Dermis microvascular lymphatic vessel endothelial cell (primary cell): ENCODE data around the gene HSD11B2. TPM values are rescaled to one million over a fixed set of nuclear protein-coding genes. Genes with fewer than 3 reads are reported as not detected.

ENCODE experiments used
- DNase-seq, 2 donors: peaks; one replicate each; pipeline versions ENCODE4 v3.0.0 to v3.0.0-alpha.2; 2010; ENCODE audit warnings: low read depth in 2 of 2
- total RNA-seq: library from RNA; depleted of rRNA; stranded (reverse); fragments of >200 nt; gene quantifications from 2 replicates; pipeline ENCODE4 v1.2.1, GENCODE V29; 2014

HSD11B2 gene
- total RNA-seq, result not detected in 2 replicates

DNA sequence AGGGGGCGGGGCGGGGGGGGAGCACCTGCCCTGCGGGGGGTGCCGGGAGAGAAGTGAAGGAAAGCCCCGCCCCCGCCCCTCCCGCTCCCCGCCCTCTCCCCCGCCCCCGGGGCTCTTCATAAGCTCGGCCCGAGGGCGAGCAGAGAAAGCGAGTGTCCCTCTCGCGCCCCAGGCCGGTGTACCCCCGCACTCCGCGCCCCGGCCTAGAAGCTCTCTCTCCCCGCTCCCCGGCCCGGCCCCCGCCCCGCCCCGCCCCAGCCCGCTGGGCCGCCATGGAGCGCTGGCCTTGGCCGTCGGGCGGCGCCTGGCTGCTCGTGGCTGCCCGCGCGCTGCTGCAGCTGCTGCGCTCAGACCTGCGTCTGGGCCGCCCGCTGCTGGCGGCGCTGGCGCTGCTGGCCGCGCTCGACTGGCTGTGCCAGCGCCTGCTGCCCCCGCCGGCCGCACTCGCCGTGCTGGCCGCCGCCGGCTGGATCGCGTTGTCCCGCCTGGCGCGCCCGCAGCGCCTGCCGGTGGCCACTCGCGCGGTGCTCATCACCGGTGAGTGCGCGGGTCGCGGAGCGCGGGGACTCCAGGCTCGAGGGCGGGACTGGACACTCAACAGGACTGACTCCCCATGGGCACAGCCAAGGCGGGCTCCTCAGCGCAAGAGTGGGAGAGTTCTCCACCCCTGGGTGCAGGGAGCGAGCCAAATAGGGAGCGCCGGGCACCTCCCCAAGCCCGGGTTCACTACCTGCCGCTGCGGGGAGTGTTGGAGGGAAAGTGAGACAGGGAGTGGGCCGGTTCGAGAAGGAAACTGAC is at the start of gene HSD11B2:
HSD11B2 (plus strand) TSS at position 145 of the 798 bp plus-strand sequence; CDS start at position 273, 128 bp downstream.
- peak in 1 of 2 donors; percentile 78 for DNase-seq

DNA sequence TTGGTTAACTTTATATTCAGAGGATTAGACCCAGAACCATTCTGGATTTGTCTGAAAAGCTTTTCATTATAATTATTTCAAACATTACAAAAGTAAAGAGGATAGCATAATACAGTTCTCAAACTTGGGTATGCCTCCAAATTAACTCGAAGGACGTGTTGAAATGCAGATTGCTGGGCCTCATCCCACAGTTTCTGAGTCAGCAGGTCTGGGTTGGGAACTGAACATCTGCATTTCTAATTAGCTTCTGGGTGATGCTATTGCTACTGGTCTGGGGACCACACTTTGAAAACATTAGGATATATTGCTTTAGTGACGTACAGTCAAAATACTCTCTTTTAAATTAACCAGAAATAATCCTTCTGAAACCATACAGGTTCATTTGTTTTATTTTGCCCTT is 47.6 kb upstream of the HSD11B2 start:
- DNase-seq, result no peak

DNA sequence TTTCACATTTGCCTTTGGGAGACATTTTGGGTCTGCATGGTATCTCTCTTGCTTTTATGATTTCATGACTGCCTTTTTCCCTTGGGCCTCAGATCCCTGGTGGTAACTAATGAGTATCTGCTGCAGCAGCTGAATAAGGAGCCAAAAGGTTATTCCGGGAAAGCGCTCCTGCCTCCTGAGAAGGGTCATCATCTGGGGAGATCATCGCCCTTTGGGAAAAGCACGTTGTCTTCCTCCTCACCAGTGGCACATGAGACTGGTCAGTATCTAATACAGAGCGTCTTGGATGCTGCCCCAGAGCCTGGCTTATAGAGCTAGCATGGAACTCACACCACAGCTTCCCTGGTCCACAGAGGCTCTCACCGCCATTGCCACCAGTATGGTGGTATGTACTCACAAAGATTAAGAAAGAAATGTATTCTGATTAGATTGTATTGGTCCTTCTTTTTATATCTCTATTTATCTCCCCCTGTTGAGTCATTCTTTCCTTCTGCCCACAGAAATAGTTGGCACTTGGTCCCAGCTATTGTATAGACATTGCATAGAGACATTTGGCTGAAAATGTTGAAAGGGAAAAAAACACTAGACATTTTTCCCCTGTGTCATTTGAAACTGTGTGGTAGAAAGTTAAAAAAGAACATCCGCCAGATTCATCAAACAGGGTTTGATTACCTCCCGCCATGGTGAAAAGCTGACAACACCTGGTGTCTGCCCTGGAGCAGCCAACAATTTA is 46.0 kb upstream of the HSD11B2 start:
- DNase-seq, result peak; percentile 86

DNA sequence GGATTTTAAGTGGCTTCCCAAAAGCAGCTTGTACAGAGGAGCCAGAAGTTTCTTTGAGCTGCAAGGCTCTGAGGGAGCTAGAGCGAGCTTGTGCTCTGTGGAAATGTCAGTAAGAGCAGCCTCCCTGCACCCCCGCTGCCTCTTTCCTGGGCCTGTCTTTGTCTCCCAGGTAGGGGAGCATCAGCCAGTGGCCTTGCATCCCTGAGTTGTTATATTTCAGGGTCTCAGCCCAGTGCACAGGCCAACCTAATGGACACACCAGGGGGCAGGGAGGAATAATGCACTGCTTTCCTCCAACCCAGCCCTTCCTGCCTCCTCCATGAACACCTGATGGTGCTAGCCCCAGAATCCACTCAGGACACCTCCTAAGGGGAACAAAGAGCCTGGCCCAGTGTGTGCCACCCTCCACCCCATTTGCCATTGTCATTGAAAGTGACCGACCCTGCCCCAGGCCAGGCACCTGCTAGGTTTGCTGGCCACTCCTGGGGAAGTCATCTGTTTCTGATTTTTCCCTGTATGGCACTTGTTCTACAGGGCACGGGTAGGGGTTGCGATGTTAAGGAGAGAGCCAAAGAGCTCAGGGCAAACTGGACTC is 44.0 kb upstream of the HSD11B2 start:
- no peak for DNase-seq

- DNase-seq, result no peak
Observed at GRCh38 chr16:67387479-67388079, 43.3 kb upstream of the HSD11B2 start.

- no peak for DNase-seq
Observed at GRCh38 chr16:67388191-67388590, 42.7 kb upstream of the HSD11B2 start.

DNA sequence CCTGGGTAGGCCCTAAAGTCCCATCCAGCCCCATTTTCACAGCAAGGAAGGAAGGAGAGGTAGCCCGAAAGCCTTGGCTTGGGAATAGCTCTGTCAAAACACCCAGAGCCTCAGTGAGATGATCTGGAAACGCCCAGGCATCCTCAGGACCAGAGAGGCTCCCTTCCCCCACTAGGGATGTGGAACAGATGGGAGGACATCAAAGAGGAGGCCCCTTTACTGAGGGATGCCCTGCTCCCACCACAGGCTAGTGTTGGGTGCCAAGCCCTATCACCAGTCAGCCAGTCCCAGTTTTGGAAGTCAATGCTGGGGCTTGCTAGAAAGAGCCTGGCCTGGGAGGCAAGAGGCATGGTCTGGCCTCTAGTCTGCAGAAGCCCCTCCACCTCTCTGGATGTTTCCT is 42.3 kb upstream of the HSD11B2 start:
- DNase-seq, result no peak

DNA sequence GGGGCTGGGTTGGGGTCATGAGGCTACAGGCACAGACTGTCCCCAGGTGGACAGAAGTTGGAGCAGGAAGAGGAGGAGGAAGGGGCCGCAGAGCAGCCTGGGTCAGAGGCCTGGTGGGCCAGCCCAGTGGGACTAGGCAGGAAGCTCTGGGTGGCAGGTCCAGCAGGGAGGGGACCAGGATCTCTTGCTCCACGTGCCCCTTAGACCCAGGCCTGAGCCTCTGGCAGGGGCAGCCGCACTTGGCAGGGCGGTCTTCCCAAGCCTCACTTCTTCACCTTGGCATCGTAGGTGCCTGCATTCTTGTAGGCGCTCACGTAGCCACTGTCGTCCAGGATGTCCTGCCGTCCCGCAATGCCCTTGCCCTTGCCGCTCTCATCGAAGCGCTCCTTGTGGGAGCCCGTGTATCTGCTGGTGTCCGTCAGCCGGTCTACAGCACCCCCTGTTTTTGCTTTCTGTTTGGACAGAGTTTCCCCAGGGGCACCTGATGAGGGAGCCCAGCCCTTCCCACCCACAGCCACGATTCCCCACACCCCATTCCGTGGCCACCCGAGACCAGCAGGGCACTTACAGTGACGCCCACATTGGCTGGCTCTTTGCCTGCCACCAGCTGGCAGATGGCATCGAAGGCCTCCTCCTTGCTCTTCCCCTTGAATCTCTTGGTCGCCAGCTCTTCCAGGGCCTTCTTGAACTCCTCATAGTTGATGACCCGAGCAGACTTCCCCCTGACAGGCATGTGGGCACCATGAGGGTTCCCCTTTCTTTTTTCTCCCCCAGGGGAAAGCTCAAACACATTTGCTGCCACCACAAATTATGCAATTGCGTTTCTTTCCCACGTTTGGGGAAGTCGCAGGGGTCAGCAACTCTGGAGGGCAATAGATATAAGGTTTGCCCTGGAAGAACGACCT is 40.8 kb upstream of the HSD11B2 start:
- no peak for DNase-seq

DNA sequence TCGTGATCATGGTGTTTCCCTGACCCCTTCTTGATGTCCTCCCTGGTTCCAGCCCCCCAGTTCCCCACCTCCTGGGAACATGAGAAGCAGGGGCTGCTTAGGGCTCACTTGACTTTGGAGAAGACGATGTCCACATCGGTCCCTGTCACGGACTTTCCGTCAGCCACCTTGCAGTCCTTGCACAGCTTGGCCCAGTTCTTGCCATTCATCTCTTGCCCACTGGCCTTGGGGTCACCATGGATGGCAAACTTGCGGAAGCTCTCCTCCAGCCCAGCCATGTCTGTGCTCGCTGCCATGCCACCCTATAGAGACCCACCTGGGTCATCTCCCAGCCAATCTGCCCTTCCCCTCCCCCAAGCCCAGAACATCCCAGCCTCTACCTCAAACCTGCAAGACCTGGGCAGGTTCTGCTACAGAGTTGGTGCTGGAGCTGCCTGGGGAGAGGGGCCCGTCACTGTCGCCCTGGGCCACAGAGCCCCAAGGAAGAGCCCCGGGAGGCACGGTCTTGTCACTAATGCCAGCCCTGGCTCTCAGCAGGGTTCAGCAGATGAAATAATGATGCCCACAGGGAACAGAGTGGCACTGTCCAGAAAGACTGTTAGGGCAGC is 40.0 kb upstream of the HSD11B2 start:
- no peak for DNase-seq

DNA sequence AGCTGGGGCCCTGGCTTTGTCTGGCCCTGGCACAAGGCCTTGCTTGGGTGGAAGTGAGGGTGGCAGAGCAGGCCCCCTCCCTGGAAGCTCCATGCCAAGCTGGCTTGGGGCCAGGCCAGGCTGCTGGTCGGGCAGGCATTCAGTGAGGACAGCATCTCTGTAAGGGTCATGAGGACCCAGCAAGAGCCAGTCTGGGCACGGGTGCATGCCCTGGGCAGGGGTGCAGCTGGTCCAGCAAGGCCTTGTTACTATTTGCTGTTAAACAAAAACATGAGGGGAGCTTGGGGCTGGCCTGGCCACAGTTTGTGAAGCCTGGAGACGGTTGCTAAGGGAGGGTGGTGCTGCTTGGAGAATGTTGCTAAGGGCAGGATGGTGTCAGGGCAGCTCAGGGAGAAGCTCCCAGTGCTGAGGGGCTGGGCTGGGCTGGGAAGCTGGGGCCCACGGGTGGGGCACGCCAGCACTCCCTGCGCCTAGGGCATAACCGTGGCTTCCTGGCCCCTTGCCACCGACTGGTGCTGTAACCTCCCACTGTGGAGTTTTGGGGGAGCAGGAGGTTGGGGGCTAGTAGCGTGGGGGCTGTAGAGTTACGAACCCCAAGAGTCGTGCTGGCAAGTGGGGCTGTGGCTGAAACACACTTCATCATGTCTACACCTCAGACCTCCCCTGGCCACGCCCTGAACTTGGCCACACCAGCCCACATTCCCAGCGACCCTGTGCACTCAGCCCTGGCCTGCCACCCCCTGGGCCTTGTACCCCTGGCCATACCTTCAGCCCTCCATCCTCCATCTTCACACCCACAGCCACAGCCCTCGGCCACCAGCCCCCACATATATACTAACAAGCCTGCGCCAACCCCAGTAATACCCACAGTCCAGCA is 39.3 kb upstream of the HSD11B2 start:
- DNase-seq, result no peak

DNA sequence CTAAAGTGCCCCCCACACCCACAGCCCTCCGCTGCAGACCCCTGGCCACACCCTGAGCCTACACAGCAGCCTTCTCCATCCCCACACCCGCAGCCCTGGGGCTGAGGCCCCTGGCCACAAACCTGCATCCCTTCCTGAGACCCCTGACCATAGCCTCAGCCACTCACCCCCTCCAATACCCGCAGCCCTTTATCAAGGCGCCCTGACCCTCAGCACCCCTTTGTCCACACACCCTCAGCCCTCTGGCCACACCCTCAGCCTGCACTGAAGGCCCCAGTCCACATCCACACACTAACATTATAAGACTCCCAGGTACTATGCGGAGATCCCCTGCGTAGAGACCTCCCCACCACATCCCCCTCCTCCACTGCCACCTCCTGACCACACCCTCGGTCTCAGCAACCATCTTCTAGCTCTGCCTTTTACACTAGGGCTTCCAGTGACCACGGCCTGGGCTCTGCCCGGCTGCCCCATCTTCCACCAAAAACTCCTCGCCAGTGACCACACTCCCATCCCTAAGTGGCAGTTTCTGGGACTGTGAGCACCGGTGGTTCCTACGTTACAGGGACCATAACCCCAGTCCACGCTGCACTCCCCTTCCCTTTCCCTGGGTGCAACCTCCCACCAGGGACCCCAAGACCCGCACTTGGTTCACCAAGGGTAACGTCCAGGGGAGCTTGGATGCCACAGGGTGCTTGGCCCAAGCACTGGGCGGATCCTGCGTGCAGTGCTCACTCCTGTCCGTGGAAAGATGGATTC is 38.4 kb upstream of the HSD11B2 start:
- no peak for DNase-seq

DNA sequence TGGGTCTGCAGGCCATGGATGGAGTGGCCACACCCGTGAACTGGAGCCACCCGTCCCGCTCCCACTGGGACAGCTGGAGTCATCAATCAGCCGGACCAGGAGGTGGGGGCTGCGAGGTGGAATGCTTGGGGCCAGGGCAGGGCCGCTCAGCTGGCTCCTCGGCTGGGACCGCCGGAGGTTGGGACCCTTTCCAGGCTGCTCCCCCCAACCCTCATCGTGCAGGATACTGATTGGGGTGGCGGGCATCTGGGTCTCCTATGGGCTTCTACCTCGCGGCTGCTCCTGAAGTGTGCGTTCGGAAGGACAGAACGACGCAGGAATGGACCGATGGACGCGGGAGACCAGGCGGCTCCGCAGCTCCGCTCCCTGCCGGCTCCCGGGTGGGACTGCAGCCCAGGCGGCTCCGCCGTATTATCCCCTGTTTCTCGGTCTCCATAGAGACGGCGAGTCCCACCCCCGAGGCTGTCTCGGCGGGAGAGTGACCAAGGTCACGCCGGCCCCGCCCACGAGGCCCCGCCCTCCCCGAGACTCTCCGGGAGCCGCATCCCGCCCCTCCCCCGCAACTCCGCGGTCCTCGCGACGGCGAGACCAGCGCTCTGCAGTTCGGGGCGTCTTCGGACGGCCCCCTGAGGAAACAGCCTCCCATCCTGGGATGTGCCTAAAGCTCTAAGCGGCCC is 37.7 kb upstream of the HSD11B2 start, which contains the start of gene TPPP3:
TPPP3 (minus strand) TSS at position 388 of the 677 bp plus-strand sequence. CDS start 2,387 bp downstream, outside the sequence.
- peak; percentile 51 to 85 for DNase-seq

- DNase-seq, result no peak
Observed at GRCh38 chr16:67393788-67394154, 37.1 kb upstream of the HSD11B2 start.

- DNase-seq, result no peak
Observed at GRCh38 chr16:67394155-67395104, 36.5 kb upstream of the HSD11B2 start.

GRCh38 chr16:67395105-67395457 is 35.8 kb upstream of the HSD11B2 start:
- no peak for DNase-seq

GRCh38 chr16:67395458-67396158 is 35.3 kb upstream of the HSD11B2 start:
- DNase-seq, result no peak
